GM21423 (cell line): ENCODE results near the gene CPSF4L.

ENCODE experiments used
- ATAC-seq: cut with Tn5 transposase; IDR thresholded peaks from one replicate; pipeline ENCODE4 v1.9.1; 2021; ENCODE audit warnings: mild to moderate bottlenecking, moderate library complexity; ENCODE audit not compliant: unreplicated experiment

CPSF4L gene

DNA sequence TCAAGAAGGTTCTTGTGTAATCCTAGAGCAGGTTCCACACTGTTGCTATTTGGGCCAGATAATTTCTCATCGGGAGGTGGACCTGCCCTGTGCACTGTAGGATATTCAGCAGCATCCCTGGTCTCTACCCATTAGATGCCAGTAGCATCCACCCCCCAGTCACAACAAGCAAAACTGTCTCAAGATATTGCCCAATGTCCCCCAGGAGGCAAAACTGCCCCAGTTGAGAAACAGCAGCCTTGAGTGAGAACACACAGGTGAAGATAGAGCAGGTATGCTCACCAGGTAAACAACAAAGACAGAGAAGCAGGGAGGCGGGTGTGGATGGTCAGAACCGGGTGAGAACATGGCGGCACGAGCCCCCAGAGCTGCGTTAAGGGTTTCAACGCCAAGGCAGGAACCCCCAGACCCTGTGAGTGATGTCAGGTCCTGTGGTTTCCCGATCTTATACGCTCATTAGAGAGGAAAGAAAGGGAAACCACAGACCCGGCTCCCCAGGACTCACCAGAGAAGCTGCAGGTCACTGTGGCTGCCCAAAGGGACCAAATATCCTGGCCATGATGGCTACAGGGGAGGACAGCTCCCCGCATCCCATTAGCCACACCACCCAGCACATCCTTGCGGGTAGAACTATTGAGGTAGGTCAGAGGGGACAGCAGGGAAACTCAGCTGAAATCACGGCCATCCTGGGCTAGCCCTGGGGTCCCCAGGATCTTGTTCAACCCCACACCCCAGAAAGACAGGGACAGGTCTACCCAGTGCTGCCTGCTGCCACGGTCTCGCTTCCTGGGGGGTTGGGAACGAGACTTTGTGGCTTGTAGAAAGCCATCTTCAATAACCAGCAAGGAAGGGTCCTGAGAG lies 28.9 kb upstream of the CPSF4L start:
- ATAC-seq = peak; percentile 45

DNA sequence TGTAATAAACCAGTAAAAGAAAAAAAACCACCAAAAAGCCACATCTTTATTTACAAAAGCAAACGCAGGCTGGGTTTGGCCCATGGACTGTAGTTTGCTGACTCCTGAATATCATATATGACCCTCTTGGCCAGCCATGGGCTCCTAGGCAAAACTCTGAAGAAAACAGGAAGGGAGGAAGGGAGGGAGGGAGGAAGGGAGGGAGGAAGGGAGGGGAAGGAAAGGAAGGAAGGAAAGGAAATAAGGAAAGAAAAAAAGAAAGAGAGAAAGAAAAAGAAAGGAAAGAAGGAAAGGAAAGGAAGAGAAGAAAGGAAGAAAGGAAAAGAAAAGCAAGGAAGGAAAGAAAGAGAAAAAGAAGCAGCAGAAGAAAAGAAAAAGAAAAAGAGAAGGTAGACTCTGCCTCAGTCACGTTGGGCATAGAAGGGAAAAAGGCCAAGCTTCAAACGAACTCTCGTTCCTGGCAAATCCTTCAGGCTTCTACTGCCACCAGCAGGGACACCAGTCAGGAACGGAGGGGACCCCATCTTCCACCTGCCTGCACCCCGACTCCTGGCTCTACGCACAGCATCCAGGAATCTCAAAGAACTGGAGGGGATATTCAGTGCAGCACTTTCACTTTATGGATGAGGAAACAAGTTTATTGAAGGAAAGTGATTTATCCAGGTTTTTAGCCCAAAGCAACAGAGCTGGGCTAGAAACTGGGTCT lies 28.0 kb upstream of the CPSF4L start:
- ATAC-seq = no peak

DNA sequence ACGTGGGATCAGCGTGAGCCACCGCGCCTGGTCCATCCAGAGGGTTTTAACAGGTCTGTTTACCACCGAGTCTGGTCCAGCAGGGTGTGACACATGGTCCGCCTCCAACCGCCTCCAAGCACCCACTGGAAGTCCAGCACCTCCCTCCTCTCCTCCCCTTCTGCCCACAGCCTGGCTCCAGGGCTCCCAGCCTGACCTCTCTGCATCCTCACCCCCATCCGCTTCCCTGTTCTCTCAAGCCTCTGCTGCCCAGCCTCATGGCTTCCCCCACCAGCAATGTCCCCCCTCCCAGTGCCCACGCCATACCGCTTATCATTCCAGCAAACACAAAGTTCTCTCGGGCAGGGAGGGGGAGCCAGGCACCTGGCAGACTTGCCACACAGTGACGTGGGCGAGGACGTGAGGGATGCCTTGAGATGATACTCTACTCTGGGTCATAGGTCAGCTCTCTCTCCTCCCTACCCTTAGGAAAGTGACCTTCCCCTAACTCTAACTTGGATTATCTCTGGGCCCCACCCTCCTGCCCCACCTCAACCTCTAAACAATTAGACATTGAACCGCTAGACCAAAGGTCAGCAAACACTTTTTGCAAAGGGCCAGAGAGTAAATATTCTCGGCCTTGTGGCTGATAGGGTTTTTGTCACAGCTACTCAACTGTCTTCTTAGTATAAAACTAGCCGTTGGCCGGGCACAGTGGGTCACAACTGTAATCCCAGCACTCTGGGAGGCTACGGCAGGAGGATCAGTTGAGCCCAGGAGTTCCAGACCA lies 27.0 kb upstream of the CPSF4L start:
- ATAC-seq = no peak

DNA sequence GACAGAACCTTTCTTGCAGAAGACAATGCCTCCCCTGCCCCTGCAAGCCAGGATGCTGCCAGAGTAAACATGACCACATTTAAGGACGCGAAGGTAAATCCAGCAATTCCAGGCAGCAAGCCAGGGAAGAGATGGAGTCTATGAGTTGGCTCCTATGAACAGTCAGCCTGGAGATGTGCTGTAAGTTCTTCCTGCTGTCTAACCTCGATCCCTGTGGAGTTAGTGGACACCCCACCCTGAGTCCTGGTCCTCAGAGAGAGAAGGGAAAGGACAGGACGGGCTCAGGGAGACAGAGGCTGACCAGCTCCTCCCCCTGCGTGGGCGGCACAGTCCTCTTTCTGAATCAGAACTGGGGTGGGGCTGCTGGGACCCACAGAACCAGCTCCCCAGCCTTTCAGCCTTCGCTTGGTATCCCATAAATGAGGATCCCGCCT lies 25.2 kb upstream of the CPSF4L start:
- no peak for ATAC-seq

DNA sequence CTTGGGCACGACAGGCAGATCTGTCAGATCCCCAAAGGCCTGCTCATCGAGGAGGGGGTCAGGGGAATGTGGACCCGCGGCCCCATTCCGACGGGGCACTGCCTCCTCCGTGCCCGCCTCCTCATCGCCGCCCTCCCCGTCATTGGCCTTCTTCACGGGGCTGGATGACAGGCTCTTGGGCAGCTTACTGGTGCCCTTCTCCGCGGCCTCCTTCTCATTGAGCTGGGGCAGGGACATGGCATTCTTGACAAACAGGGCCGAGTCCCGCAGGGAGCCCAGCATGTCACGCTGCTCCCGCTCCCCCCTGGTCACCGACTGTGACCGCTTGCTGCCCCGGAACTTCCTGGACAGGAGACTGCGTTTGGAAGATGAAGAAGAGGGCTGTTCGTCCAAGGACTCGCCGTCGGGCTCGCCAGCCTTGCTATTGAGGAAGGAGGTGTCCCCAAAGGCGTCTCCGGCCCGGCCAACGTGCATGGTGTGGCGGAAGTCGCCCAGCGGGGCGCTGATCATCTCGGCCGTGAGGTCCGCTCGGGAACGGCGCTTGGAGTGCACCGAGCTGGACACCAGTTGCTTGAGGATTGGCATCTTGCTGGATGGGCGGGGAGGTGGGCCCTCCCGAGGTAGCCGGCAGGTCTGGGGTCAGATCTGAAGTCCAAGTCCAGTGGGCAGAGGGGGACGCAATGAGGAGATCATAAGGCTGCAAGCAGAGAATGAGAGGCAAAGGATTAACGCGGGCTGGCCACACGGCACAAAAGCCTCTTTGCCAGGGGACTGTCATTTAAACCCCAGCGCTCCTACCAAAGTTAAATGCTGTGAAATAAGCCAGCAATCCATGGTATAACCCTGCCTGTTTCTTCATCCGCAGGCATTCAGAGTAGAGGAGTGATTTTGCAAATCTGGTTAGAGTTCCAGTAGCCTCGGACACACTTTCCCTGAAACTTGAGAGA lies 24.5 kb upstream of the CPSF4L start:
- no peak for ATAC-seq

DNA sequence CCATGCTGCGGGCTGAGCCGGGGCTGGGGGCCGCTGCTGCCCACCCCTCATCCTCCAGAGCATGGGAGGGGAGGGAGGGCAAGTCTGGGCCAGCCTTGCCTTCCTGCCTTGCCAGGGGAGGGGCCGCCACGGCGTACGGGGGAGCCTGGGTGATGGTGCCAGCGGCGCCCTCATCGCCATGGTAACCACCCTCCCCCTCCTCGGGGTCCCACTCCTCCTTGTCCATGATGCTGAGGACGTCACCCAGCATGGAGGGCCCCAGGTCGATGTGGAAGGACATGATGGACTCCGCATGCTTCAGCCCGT lies 23.9 kb upstream of the CPSF4L start:
- ATAC-seq = no peak

DNA sequence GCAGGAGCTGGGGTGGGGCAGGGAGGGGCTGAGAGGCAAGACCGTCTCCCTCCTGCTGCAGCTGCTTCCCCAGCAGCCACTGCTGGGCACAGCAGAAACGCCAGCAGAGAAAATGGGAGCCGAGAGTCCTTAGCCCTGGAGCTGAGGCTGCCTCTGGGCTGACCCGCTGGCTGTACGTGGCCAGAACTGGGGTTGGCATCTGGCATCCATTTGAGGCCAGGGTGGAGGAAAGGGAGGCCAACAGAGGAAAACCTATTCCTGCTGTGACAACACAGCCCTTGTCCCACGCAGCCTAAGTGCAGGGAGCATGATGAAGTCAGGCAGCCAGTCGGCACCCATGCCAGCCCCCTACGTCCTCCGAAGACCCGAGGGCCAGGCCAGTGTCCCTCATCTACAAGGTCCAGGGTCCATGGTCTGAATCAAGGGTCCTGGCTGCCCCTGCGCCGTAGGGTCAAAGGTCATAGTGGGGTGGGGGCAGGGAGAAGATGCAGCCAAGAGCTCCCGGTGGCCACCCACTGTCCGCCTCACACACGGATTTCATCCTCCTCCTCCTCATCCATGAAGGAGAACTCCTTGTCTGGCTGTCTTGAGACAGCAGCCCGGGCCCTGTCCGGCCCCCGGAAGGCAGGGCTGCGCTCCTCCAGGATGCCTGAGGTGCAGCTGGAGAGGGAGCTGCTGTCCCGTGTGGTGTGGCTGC lies 23.4 kb upstream of the CPSF4L start:
- ATAC-seq = no peak

DNA sequence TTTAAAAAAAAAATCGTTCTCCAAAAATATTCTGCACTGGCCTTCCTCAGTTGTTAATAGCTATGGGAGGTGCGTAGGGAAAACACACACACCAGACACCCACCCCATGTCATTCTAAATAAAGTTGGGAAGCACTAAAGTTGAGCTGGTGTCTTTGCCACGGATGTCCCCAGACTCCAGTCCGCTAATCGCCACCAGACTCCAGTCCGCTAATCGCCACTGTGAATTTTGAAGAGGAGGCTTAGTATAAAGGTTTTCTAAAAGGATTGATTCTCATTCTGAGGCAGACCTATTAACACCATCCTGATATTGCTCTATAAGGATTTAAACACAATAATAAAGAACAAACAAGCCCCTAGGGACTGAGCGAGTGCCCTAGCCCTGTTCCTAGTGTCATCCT lies 22.7 kb upstream of the CPSF4L start:
- no peak for ATAC-seq

DNA sequence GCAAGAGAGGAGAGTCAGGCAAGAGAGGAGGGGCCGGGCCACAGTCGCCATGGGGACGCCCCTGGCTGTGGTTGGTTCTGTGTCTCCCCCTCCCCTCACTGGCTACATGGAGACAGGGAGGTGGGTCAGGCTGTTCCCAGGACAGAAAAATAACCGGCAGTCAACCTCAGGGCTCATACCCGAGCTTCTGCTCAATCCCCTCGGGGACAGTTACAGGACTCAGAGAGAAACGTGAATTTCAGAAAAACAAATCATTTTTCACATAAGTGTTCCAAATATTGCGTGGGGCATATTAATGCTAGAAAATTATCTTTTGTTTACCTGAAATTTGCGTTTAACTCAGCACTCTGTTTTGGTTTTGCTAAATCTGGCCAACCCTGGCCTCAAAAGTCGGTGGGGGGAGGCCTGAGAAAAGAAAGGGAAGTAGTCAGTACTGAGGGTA lies 22.2 kb upstream of the CPSF4L start:
- no peak for ATAC-seq

DNA sequence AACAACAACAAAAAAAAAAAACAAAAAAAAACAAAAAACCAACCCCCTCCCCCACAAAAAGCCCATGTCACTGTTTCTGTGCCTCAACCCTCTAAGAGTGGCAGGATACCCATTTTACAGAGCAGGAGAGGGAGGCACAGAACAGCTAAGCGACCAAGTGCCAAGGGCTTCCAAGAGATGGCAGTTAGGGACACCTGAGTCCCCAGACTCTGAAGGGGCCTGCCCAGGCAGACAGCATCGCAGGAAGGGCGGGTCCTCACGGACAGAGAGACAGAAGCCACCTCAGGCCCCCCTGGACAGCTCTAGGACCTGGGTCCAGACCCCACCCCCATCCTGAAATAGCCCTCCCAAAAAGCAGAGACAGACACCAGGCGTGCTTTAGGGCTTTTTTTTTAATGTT lies 21.6 kb upstream of the CPSF4L start:
- ATAC-seq = no peak

DNA sequence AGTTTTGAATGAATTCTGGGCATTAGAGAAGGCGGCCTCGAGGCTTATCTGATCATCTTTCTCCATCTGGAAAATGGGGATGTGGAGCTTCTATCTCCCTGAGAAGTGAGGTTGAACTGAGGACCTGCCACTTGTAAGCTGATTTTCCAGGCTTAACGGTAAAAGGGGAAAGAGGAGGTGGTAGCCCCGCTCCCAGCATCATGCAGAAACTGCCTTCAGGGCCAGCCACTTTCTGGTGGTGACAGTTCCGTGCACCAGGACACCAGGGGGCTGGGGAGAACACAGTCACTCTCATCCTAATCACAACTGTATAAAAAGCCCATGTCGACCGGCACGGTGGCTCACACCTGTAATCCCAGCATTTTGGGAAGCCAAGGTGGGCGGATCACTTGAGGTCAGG lies 20.9 kb upstream of the CPSF4L start:
- ATAC-seq = no peak

DNA sequence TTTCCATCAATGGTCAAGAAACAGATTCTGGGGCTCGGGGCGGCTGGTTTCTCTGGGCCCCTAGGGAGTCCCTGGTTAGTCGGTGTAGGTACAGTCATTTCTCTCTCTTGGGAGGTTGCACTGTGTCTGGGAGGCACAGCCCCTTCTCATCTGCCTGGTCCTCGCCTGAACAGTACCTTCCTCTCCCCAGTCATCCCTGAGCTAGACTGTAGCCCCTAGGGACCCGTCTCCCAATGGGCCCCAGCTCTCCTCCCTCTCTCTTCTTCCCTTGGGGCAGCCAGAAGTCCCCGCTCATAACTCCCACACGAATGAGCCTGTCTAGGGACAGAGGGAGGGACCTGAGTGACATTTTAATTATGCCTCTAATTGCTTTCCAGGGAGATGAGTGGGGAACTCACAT lies 20.2 kb upstream of the CPSF4L start:
- ATAC-seq = peak; percentile 77

DNA sequence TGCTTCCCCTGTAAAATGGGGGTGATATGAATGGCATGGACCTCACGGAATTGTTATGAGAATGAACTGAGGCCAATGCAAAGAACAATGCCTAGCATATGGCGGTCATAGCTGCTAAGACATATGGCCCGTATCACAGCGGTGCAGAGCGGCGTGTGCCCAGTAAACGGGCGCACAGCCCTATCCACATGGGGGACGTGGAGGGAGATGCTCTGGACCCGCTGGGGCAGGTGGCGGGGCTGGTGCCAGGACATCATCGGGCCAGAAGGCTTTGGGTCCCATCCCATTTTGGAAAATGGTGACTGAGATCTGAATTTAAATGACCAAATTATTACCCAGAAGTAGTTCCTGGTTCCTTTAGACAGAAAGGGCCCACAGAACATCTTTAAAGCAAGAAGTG lies 18.5 kb upstream of the CPSF4L start:
- no peak for ATAC-seq

DNA sequence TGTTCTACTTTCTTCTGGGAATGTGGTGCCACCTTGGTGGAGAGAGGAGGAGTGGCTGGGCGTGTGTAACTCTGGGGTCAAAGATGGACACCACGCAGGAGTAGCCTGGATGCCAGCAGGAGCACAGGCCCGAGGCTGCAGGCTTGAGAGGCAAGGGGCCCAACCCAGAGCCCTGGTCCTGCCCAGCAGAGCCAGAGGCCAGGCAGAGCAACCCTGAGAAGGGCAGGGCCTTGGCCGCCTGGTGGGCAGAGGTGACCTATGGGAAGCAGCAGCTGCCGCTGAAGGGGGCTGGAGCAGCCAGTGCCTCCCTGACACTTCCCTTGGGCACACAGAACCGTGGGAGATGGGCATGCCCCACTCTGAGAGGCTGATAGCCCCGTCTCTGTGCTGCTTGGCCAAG lies 18.0 kb upstream of the CPSF4L start:
- ATAC-seq = no peak

DNA sequence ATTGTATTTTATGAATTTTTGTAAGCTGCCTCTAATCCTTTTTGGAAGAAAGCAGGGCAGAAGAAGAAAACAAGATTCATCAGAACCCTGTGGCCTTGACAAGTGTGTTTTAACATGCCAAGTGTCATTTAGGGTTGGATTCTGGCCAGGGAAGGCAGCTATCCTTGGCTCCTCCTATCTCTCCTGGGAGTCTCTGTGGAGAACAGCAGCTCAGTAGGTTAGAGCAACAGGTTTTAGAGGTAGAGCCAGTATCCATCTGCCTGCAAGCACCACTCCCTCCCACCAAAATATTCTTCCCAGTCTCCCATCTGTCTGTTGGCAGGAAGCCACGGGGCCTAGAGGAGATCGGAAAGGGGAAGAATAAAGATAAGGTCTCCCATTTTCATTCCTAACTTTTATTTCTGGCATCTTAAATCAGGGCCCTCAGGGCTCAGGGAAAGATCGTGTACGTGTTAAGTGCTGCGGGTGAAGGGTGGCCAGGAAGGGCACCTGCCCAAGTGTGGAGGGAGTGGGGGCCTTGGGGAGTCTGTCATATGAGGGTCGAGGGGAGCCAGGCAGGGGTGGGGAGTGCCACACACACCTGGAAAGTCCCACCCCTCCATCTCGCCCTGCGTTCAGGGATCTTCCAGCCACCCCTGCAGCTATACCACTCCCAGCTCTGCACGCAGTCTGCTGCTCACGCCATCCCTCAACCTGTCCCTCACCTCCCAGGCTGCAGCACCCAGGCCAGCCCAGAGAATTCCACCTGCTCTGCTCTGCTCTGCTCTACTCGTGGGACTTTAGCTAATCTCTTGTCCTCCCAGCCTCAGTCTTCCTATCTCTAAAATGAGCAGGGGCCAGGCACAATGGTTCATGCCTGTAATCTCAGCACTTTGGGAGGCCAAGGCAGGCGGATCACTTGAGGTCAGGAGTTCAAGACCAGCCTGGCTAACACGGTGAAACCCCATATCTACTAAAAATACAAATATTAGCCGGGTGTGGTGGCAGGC lies 17.1 kb upstream of the CPSF4L start:
- no peak for ATAC-seq

DNA sequence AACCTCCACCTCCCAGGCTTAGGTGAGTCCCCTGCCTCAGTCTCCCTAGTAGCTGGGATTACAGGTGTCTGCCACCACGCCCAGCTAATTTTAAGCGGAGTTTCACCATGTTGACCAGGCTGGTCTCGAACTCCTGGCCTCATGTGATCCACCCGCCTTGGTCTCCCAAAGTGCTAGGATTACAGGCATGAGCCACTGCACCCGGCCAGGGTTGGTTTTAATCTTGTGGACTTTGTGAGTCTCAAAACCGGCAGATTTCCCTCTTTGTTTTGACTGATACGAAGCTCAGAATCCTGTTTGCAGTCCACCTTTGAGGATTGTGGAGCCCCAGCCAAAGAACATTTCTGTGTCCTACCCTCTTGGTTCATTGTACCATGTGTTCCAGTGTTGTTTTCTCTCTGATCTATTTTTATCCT lies 16.4 kb upstream of the CPSF4L start:
- no peak for ATAC-seq

DNA sequence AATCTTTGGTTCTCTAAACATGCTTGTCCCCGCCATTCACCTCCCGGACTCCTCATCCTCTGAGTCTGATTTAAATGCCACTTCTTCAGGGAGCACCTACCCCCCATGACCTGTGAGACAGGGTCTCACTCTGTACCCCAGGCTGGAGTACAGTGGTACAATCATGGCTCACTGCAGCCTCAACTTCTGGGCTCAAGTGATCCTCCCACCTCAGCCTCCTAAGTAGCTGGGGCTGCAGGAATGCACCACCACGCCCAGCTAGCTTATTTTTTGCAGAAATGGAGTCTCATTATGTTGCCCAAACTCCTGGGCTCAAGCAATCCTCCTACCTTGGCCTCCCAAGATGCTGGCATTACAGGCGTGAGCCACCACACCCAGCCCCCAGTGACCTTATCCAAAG lies 12.8 kb upstream of the CPSF4L start:
- ATAC-seq = no peak

DNA sequence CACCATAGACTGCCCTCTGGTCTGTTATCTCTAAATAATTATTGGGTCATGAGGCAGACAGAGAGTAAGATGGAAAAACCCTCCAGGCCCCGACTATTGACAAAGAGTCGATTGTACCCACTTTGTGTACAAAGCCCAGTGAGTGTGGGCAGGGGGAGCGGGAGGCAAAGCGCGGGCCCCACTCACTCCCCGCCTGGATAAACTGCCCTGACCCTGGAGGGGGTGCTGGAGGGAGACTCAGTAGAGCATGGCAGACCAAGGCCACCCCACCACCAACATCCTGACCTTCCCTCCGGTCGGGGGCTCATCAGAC lies 11.2 kb upstream of the CPSF4L start:
- no peak for ATAC-seq

DNA sequence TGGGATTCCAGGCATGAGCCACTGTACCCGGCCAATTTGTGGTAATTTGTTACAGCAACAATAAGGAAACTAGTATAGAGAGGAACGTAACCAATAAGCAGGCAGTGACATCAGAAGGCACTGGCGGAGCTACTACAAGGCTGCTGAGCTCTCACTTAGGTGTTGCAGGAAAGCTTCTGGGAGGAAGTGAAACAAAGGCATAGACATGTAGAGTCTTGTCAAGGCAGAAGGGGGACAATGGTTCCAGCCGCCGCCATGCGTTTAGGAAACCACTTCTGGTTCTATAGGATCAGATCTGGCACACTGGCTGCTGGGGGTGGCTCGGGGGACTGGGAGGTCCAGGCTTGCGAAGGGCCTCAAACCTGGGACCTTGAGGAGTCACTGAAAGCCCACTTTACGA lies 9.4 kb upstream of the CPSF4L start:
- ATAC-seq = no peak
